GM12865 (cell line): ENCODE results near the gene TK1.

Experiments used
- DNase-seq: peaks from one replicate; pipeline ENCODE4 v3.0.0; 2010; ENCODE audit warnings: low read depth
- H3K4me3 ChIP-seq: 2 replicates; pipeline ENCODE4 v1.5.1; 2011; ENCODE audit warnings: mild to moderate bottlenecking, low read depth, low read length, control low read depth
- TF ChIP-seq, protein P1 (sequence below): IDR thresholded peaks from 2 replicates; pipeline ENCODE4 v1.5.1; 2011; ENCODE audit warnings: low read length, control low read depth, low read depth, inconsistent platforms; ENCODE audit not compliant: insufficient read depth; ENCODE audit errors: missing control alignments

TK1 gene

DNA sequence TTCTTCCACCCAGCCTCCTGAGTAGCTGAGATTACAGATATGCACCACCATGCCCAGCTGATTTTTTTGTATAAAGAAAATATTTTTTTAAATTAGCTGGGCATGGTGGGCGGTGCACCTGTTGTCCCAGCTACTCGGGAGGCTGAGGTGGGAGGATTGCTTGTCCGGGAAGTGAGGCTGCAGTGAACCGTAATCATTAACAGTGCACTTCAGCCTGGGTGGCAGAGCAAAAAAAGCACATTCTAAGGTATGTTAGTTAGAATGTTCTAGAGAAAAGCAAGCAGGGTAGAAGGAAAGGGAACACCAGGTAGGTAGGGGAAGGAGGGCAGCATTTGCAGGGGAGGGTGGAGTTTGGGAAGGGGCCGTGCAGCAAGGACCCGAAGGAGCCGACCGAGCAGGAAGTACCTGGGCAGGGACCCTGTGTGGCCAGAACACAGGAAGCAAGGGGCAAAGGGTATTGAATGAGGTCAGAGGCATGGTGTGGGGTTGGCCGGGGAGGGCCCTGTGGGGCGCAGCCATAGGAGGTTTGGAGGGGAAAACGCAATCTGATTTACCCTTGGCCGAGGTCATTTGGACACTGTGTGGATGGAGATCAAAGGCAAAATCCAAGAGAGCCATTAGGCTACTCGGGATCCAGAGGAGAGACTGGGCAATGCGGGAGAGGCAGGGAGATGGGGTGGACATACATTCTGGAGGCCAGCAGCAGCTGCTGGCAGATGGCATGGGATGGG is 38.4 kb downstream of the TK1 start:
- no peak overlapping the region for H3K4me3 ChIP-seq
- no peak for DNase-seq
- TF ChIP-seq, protein P1, sequence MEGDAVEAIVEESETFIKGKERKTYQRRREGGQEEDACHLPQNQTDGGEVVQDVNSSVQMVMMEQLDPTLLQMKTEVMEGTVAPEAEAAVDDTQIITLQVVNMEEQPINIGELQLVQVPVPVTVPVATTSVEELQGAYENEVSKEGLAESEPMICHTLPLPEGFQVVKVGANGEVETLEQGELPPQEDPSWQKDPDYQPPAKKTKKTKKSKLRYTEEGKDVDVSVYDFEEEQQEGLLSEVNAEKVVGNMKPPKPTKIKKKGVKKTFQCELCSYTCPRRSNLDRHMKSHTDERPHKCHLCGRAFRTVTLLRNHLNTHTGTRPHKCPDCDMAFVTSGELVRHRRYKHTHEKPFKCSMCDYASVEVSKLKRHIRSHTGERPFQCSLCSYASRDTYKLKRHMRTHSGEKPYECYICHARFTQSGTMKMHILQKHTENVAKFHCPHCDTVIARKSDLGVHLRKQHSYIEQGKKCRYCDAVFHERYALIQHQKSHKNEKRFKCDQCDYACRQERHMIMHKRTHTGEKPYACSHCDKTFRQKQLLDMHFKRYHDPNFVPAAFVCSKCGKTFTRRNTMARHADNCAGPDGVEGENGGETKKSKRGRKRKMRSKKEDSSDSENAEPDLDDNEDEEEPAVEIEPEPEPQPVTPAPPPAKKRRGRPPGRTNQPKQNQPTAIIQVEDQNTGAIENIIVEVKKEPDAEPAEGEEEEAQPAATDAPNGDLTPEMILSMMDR, result no peak

GRCh38 chr17:78147315-78147998 is 39.4 kb downstream of the TK1 start:
- H3K4me3 ChIP-seq, result no peak overlapping the region
- peak; percentile 83 for DNase-seq
- TF ChIP-seq, protein P1, result no peak

DNA sequence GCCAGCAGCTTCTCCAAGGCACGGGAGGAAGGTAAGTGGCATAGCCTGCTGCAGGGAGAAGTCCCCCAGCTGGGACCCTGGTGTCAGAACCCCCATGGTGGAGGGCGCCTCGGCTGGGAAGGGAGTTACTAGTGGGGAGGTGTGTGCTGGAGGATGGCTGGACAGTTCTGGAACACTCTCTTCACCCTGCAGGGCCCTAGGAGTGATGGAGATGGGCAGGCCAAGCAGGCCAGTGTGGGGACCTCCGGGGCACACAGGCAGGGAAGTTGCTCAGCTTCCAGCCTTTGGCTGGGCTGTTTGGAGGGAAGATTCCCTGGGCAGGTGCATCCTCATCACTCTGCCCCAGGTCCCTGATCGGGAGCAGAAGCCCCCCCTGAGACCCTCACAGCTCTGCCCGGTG is 40.0 kb downstream of the TK1 start:
- DNase-seq, result no peak
- no peak overlapping the region for H3K4me3 ChIP-seq
- TF ChIP-seq, protein P1, result no peak

GRCh38 chr17:78146471-78146869 is 40.4 kb downstream of the TK1 start:
- TF ChIP-seq, protein P1, result no peak
- DNase-seq, result no peak
- no peak overlapping the region for H3K4me3 ChIP-seq

- no peak for DNase-seq
- TF ChIP-seq, protein P1, result no peak
- H3K4me3 ChIP-seq, result no peak overlapping the region
Measured at GRCh38 chr17:78144736-78145641, 41.9 kb downstream of the TK1 start.

DNA sequence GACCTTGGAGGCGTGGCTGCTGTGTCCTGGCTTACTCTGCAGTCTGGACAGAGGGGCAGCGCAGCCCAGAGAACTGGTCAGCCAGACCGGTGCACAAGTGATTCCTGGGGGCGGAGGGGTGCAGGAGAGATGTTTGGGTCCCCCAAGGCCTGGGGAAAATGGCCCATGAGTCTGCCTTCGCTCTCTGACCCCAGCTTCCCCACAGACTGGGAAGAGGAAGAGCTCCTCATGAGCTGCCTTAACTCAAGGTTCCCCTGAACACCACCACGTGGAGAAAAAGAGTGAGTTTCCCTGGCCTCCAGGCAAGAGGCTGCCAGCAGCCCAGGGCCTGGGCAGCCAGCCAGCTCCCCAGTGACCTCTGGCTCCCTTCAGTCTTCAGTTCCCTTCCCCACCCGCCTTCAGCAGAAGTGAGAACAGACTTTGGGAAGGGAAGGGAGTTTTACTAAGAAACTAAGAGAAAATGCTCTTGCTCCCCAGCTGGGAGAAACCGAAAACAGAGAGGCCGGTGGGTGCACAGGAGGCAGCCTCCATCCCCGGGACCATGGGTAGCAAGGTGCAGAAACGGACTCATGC is 42.6 kb downstream of the TK1 start:
- DNase-seq, result peak; percentile 73
- H3K4me3 ChIP-seq, result no peak overlapping the region
- TF ChIP-seq, protein P1, result no peak
